Metanephros (tissue), 1 donor: ENCODE results near the gene STXBP1. TPM values are rescaled to one million over a fixed set of nuclear protein-coding genes. Genes with fewer than 3 reads are reported as not detected.

Source experiments
- total RNA-seq: library from RNA; depleted of rRNA; stranded (reverse); fragments of >200 nt; gene quantifications from one replicate; pipeline ENCODE4 v1.2.3, GENCODE V29; 2014

Gene STXBP1
- 19.2 TPM for total RNA-seq

GRCh38 chr9:127611899-127612790 is at the start of gene STXBP1:
Gene STXBP1, plus strand, starts transcription at chr9:127612277. Its CDS starts 127 bp downstream, at chr9:127612404.

GRCh38 chr9:127706836-127707241 is 94.8 kb downstream of the STXBP1 start, which contains the start of gene CFAP157:
Gene CFAP157, plus strand, starts transcription at chr9:127706988. Its CDS starts 44 bp downstream, at chr9:127707032.

GRCh38 chr9:127715470-127716337 is 103.6 kb downstream of the STXBP1 start, which contains the start of the genes PTRH1 and TTC16:
Gene PTRH1, minus strand, starts transcription at chr9:127715663. Its CDS starts 24 bp downstream, at chr9:127715639.
Gene TTC16, plus strand, starts transcription at chr9:127716079. Its CDS starts 67 bp downstream, at chr9:127716146.

GRCh38 chr9:127734747-127735529 is 122.9 kb downstream of the STXBP1 start, which contains the start of gene TOR2A:
Gene TOR2A, minus strand, starts transcription at chr9:127735294. Its CDS starts 24 bp downstream, at chr9:127735270.

Other genes starting within 250 kb of the STXBP1 start
- 23.6 TPM for gene SLC2A8, start 215.1 kb upstream of the STXBP1 start, total RNA-seq
- 10.2 TPM for gene ZNF79, start 187.9 kb upstream of the STXBP1 start, total RNA-seq
- gene RPL12, start 160.9 kb upstream of the STXBP1 start, total RNA-seq: 700 TPM
- 21.8 TPM for gene LRSAM1, start 160.8 kb upstream of the STXBP1 start, total RNA-seq
- gene CFAP157, start 94.7 kb downstream of the STXBP1 start, total RNA-seq: 1.5 TPM
- gene PTRH1, start 103.4 kb downstream of the STXBP1 start, total RNA-seq: 16.2 TPM
- 0.18 TPM for gene TTC16, start 103.8 kb downstream of the STXBP1 start, total RNA-seq
- gene TOR2A, start 123.0 kb downstream of the STXBP1 start, total RNA-seq: 16.5 TPM
- 22.4 TPM for gene SH2D3C, start 166.4 kb downstream of the STXBP1 start, total RNA-seq
- gene CDK9, start 173.8 kb downstream of the STXBP1 start, total RNA-seq: 50.9 TPM
- 58.9 TPM for gene FPGS, start 190.6 kb downstream of the STXBP1 start, total RNA-seq
- gene ENG, start 242.4 kb downstream of the STXBP1 start, total RNA-seq: 76.0 TPM